ENCODE data around the gene PHLDB2.
"Not testable (repeated sequence)": the region's sequence is repeated elsewhere in the genome, so short reads cannot be mapped to it uniquely, and the experiment has no call there.

The PHLDB2 gene
- total RNA-seq, result 7.9 to 107 (median 64.3) reads per million in 4 experiments

- peak; percentile 20 for DNase-seq
Measured at GRCh38 chr3:111859061-111859973, at the start of gene PHLDB2. PHLDB2 (plus strand) TSS chr3:111859265; CDS start chr3:111884078, 24,813 bp downstream.

GRCh38 chr3:111810909-111811308 lies 48.2 kb upstream of the PHLDB2 start:
- no peak for DNase-seq

- no peak for DNase-seq
Measured at GRCh38 chr3:111811811-111812210, 47.3 kb upstream of the PHLDB2 start.

GRCh38 chr3:111812701-111813100 lies 46.4 kb upstream of the PHLDB2 start:
- DNase-seq, result no peak

GRCh38 chr3:111813441-111813840 lies 45.6 kb upstream of the PHLDB2 start:
- no peak for DNase-seq

- DNase-seq, result no peak
Measured at GRCh38 chr3:111813979-111814378, 45.1 kb upstream of the PHLDB2 start.

GRCh38 chr3:111816771-111817170 lies 42.3 kb upstream of the PHLDB2 start:
- not testable (repeated sequence) for DNase-seq

- DNase-seq, result no peak
Measured at GRCh38 chr3:111819927-111820326, 39.1 kb upstream of the PHLDB2 start.

- no peak for DNase-seq
Measured at GRCh38 chr3:111820651-111821050, 38.4 kb upstream of the PHLDB2 start.

- no peak for DNase-seq
Measured at GRCh38 chr3:111821891-111822290, 37.2 kb upstream of the PHLDB2 start.

GRCh38 chr3:111822804-111823203 lies 36.3 kb upstream of the PHLDB2 start:
- DNase-seq, result no peak

GRCh38 chr3:111823341-111823855 lies 35.7 kb upstream of the PHLDB2 start:
- DNase-seq, result no peak

- no peak for DNase-seq
Measured at GRCh38 chr3:111824351-111824750, 34.7 kb upstream of the PHLDB2 start.

- DNase-seq, result no peak
Measured at GRCh38 chr3:111827871-111828270, 31.2 kb upstream of the PHLDB2 start.

GRCh38 chr3:111828530-111828929 lies 30.5 kb upstream of the PHLDB2 start:
- no peak for DNase-seq

- DNase-seq, result no peak
Measured at GRCh38 chr3:111829023-111829422, 30.0 kb upstream of the PHLDB2 start.

GRCh38 chr3:111831840-111832239 lies 27.2 kb upstream of the PHLDB2 start:
- DNase-seq, result no peak

GRCh38 chr3:111837112-111837511 lies 22.0 kb upstream of the PHLDB2 start:
- no peak for DNase-seq

- no peak for DNase-seq
Measured at GRCh38 chr3:111838133-111838532, 20.9 kb upstream of the PHLDB2 start.

- no peak for DNase-seq
Measured at GRCh38 chr3:111846039-111846438, 13.0 kb upstream of the PHLDB2 start.

GRCh38 chr3:111846717-111847116 lies 12.3 kb upstream of the PHLDB2 start:
- DNase-seq, result no peak

GRCh38 chr3:111848283-111848682 lies 10.8 kb upstream of the PHLDB2 start:
- no peak for DNase-seq

- no peak for DNase-seq
Measured at GRCh38 chr3:111848778-111849177, 10.3 kb upstream of the PHLDB2 start.

GRCh38 chr3:111850537-111850936 lies 8.5 kb upstream of the PHLDB2 start:
- no peak for DNase-seq
